GM12878 (cell line): ENCODE results near the gene HOPX. TPM values are rescaled to one million over a fixed set of nuclear protein-coding genes. Genes with fewer than 3 reads are reported as not detected.

Source experiments
- ATAC-seq: fragments of 200-7000 bp; cut with Tn5 transposase; 3 replicates; pipeline ENCODE4 v1.9.1; 2020; ENCODE audit warnings: mild to moderate bottlenecking, moderate library complexity
- BruUV-seq: library from RNA; stranded (reverse); fragments of 400-500 nt; replicated peaks from 2 replicates; lab custom pipeline; 2021; lab: Mats Ljungman, UMichigan
- CTCF ChIA-PET: fragments of 300-600 bp; sonication (Branson Sonifier 250); formaldehyde crosslinking; extraction: SDS; loops from one replicate; lab custom pipeline; 2021; ENCODE audit warnings: inconsistent platforms; lab: Yijun Ruan, JAX
- POLR2A ChIA-PET: fragments of 350-600 bp; formaldehyde crosslinking; extraction: SDS; loops from one replicate; lab custom pipeline; 2021; ENCODE audit warnings: inconsistent platforms; lab: Charles Lee
- RAD21 ChIA-PET: fragments of 300-600 bp; sonication (Branson Sonifier 250); formaldehyde crosslinking; loops from one replicate; lab custom pipeline; 2023; ENCODE audit warnings: antibody characterized with exemption; ENCODE audit not compliant: unreplicated experiment; lab: Charles Lee
- SMC1A ChIA-PET: fragments of 300-600 bp; sonication (Branson Sonifier 250); formaldehyde crosslinking; loops from one replicate; lab custom pipeline; 2023; ENCODE audit not compliant: unreplicated experiment, uncharacterized antibody; lab: Charles Lee
- DNase-seq: peaks from one replicate; pipeline ENCODE4 v3.0.0-alpha.2; 2011; ENCODE audit warnings: low read depth, low spot score
- FAIRE-seq: peaks from 3 replicates; lab custom pipeline; 2011; peaks lifted over from hg19 to GRCh38; lab: Jason Lieb, UNC
- H2AFZ ChIP-seq: 2 replicates; pipeline ENCODE4 v1.6.0; 2011; ENCODE audit warnings: low read depth, low read length, control low read depth; ENCODE audit not compliant: control insufficient read depth
- H3K27ac ChIP-seq: 2 replicates; pipeline ENCODE4 v1.5.1; 2011; ENCODE audit warnings: control low read depth; ENCODE audit not compliant: control insufficient read depth, insufficient read depth
- H3K27me3 ChIP-seq, 2 experiments: replicated peaks in 1 of 2; 2 replicates each; pipeline versions ENCODE4 v1.6.0 to v1.6.1; 2011; ENCODE audit warnings: low read length in 1 of 2; ENCODE audit not compliant: control insufficient read depth in 2 of 2, insufficient read depth in 2 of 2
- H3K36me3 ChIP-seq, 2 experiments: 2 replicates each; pipeline ENCODE4 v1.5.1; 2011; ENCODE audit warnings: low read length in 1 of 2; ENCODE audit not compliant: control insufficient read depth in 2 of 2, insufficient read depth in 2 of 2
- H3K4me1 ChIP-seq: 2 replicates; pipeline ENCODE4 v1.6.1; 2011; ENCODE audit warnings: mild to moderate bottlenecking, low read length, moderate library complexity, mixed read lengths; ENCODE audit not compliant: control insufficient read depth, insufficient read depth
- H3K4me2 ChIP-seq: 2 replicates; pipeline ENCODE4 v1.6.0; 2011; ENCODE audit warnings: control low read depth; ENCODE audit not compliant: control insufficient read depth, insufficient read depth
- H3K4me3 ChIP-seq: fragments of 200-600 bp; sonication (generic); 2 replicates; pipeline ENCODE4 v1.5.1; 2016
- H3K79me2 ChIP-seq: 2 replicates; pipeline ENCODE4 v1.6.0; 2011; ENCODE audit warnings: low read length; ENCODE audit not compliant: control insufficient read depth, insufficient read depth
- H3K9ac ChIP-seq: 2 replicates; pipeline ENCODE4 v1.8.0; 2011; ENCODE audit warnings: low read length, control low read depth, mixed read lengths; ENCODE audit not compliant: control insufficient read depth, insufficient read depth
- H3K9me3 ChIP-seq: replicated peaks from 3 replicates; pipeline ENCODE4 v1.5.1; 2011; ENCODE audit warnings: mild to moderate bottlenecking, low read length; ENCODE audit not compliant: control insufficient read depth, insufficient read depth
- H4K20me1 ChIP-seq: 2 replicates; pipeline ENCODE4 v1.6.0; 2011; ENCODE audit not compliant: control insufficient read depth, insufficient read depth
- BCL11A ChIP-seq: IDR thresholded peaks from 2 replicates; pipeline ENCODE4 v1.6.1; 2011; ENCODE audit warnings: low read depth, low read length
- MLLT1 ChIP-seq: fragments of 450-650 bp; IDR thresholded peaks from 2 replicates; pipeline ENCODE4 v1.6.1; 2016; ENCODE audit warnings: mild to moderate bottlenecking
- NKRF ChIP-seq: fragments of 450-650 bp; conservative IDR thresholded peaks from 2 replicates; pipeline ENCODE4 v1.6.1; 2017; ENCODE audit warnings: mild to moderate bottlenecking, moderate library complexity
- POLR2AphosphoS2 ChIP-seq: IDR thresholded peaks from 2 replicates; pipeline ENCODE4 v1.6.1; 2011; ENCODE audit warnings: low read depth, mild to moderate bottlenecking, low read length, improper control_type of control experiment, moderate library complexity
- RELB ChIP-seq: fragments of 450-650 bp; IDR thresholded peaks from 2 replicates; pipeline ENCODE4 v1.6.1; 2017; ENCODE audit warnings: low read depth, mild to moderate bottlenecking, moderate library complexity
- SIX5 ChIP-seq: IDR thresholded peaks from 2 replicates; pipeline ENCODE4 v1.6.1; 2011; ENCODE audit warnings: mild to moderate bottlenecking, low read depth, low read length, moderate library complexity; ENCODE audit not compliant: severe bottlenecking
- SPI1 ChIP-seq: IDR thresholded peaks from 2 replicates; pipeline ENCODE4 v1.6.1; 2011; ENCODE audit warnings: low read depth, mild to moderate bottlenecking, low read length, moderate library complexity, borderline replicate concordance; ENCODE audit not compliant: insufficient read depth
- SREBF2 ChIP-seq: IDR thresholded peaks from 2 replicates; pipeline ENCODE4 v1.6.1; 2012; ENCODE audit warnings: mild to moderate bottlenecking, low read length
- ZNF687 ChIP-seq: fragments of 450-650 bp; IDR thresholded peaks from 2 replicates; pipeline ENCODE4 v1.6.1; 2017; ENCODE audit warnings: mild to moderate bottlenecking, moderate library complexity
- WGBS: methylation state at CpG from one replicate; pipeline ENCODE4 v1.1.6; 2016; ENCODE audit warnings: low lambda C conversion rate; ENCODE audit not compliant: insufficient replicate concordance, insufficient coverage; ENCODE audit errors: missing lambda C conversion rate; 5-methylcytosine and 5-hydroxymethylcytosine counted together
- in situ Hi-C: fragments of 300-500 bp; cut with MboI; formaldehyde crosslinking; loops from 9 replicates; pipeline ENCODE4 v1.14.3; 2018; ENCODE audit warnings: mixed read lengths
- intact Hi-C: fragments of 100-400 bp; cut with micrococcal nuclease; formaldehyde crosslinking; loops from one replicate; pipeline ENCODE4 v1.14.2; 2022; ENCODE audit not compliant: unreplicated experiment
- polyA plus RNA-seq, 11 experiments: library from polyadenylated mRNA; depleted of rRNA in 4 of 11; unstranded in 6 of 11; stranded (reverse) in 5 of 11; fragments of >200 nt; fragmentation: Nextera tagmentation in 4 of 11; fragmentation: Illumina TruSeq in 1 of 11; extraction: Ambion mirVana in 4 of 11; extraction: Trizol in 1 of 11; gene quantifications; 1 replicate in 1 of 11; 2 replicates in 10 of 11; pipeline versions ENCODE4 v1.2.1 to v1.2.3, GENCODE V29; 2011 to 2016; ENCODE audit warnings: inconsistent platforms in 2 of 11, missing spikeins in 2 of 11, low read depth in 1 of 11
- total RNA-seq, 4 experiments: library from RNA; depleted of rRNA in 3 of 4; stranded (reverse); fragments of >200 nt in 3 of 4; fragmentation: Illumina TruSeq in 1 of 4; extraction: Trizol in 1 of 4; gene quantifications; 2 replicates each; pipeline versions ENCODE4 v1.2.1 to v1.2.3, GENCODE V29; 2013 to 2021

HOPX gene
- total and polyA plus RNA-seq, 10 of the 15 experiments (the other 5 are each of a cell fraction or from before 2014, with no cell fraction given): 0.11 to 0.40 (median 0.23) TPM; not detected in 4

- no peak for TF ChIP-seq ZNF687
- no peak for TF ChIP-seq SREBF2
- TF ChIP-seq SIX5: no peak
- TF ChIP-seq SPI1: no peak
- TF ChIP-seq NKRF: no peak
These were observed 68.8 kb downstream of the HOPX start (continued) for GRCh38 chr4:56612282-56612681.

GRCh38 chr4:56611501-56611900 lies 69.6 kb downstream of the HOPX start:
- CTCF ChIA-PET: no interaction called here
- ATAC-seq (no peak), FAIRE-seq (no peak)
- TF ChIP-seq NKRF: no peak
- TF ChIP-seq MLLT1: no peak
- TF ChIP-seq POLR2AphosphoS2: no peak
- no peak for TF ChIP-seq BCL11A
- no peak for TF ChIP-seq RELB

More at GRCh38 chr4:56611501-56611900, 69.6 kb downstream of the HOPX start:
- no peaks in the 10 kb centered on the region for H3K36me3 ChIP-seq
- BruUV-seq: no TSS peak
- ChIA-PET SMC1A (no interaction called here), POLR2A (no interaction called here), RAD21 (no interaction called here)
- no peak overlapping the region for H3K4me2 ChIP-seq
- intact Hi-C loops (no loop called here), in situ Hi-C loops (no loop called here)
- no peaks in the 10 kb centered on the region for H3K9me3 ChIP-seq
- no peak overlapping the region for H3K27ac ChIP-seq
- H3K79me2 ChIP-seq: no peaks in the 10 kb centered on the region
- H3K9ac ChIP-seq: no peak overlapping the region
- no peaks in the 10 kb centered on the region for H3K27me3 ChIP-seq
- no peak overlapping the region for H2AFZ ChIP-seq
- no peak for DNase-seq
- no peak overlapping the region for H3K4me3 ChIP-seq
- H4K20me1 ChIP-seq: no peaks in the 10 kb centered on the region
- no peaks in the 10 kb centered on the region for H3K4me1 ChIP-seq
- 0% methylated on average over 2 of the region's 2 CpGs for WGBS
